LoVo (cell line): ENCODE measurements around the gene CACNB2.
A peak's percentile ranks its signal among the peaks of the same experiment; 100 is the strongest.

Experiments used
- DNase-seq: peaks from one replicate; pipeline ENCODE4 v3.0.0-alpha.2; 2016; ENCODE audit warnings: low spot score

CACNB2 gene

GRCh38 chr10:18140149-18140956 is at the start of gene CACNB2:
CACNB2 (plus strand) TSS chr10:18140424.
- DNase-seq, result peak; percentile 72

- DNase-seq, result no peak
These were observed 45.9 kb upstream of the CACNB2 start for GRCh38 chr10:18094332-18094731.

- no peak for DNase-seq
These were observed 45.4 kb upstream of the CACNB2 start for GRCh38 chr10:18094793-18095192.

GRCh38 chr10:18097524-18097923 is 42.7 kb upstream of the CACNB2 start:
- no peak for DNase-seq

GRCh38 chr10:18098201-18098600 is 42.0 kb upstream of the CACNB2 start:
- DNase-seq, result no peak

- DNase-seq, result no peak
These were observed 40.8 kb upstream of the CACNB2 start for GRCh38 chr10:18099415-18099814.

GRCh38 chr10:18100669-18101068 is 39.6 kb upstream of the CACNB2 start:
- DNase-seq, result no peak

GRCh38 chr10:18102404-18102803 is 37.8 kb upstream of the CACNB2 start:
- DNase-seq, result no peak

- peak; percentile 36 for DNase-seq
These were observed 35.9 kb upstream of the CACNB2 start for GRCh38 chr10:18104223-18104872.

GRCh38 chr10:18109341-18109870 is 30.8 kb upstream of the CACNB2 start:
- no peak for DNase-seq

GRCh38 chr10:18113881-18114280 is 26.3 kb upstream of the CACNB2 start:
- DNase-seq, result no peak

- peak; percentile 55 for DNase-seq
These were observed 22.9 kb upstream of the CACNB2 start for GRCh38 chr10:18117276-18117675.

GRCh38 chr10:18122753-18123152 is 17.5 kb upstream of the CACNB2 start:
- DNase-seq, result no peak

GRCh38 chr10:18133046-18133445 is 7.2 kb upstream of the CACNB2 start:
- DNase-seq, result no peak

- no peak for DNase-seq
These were observed 5.7 kb upstream of the CACNB2 start for GRCh38 chr10:18134509-18134908.

GRCh38 chr10:18134921-18135320 is 5.3 kb upstream of the CACNB2 start:
- DNase-seq, result no peak

- no peak for DNase-seq
These were observed 4.0 kb upstream of the CACNB2 start for GRCh38 chr10:18136073-18136791.

GRCh38 chr10:18137111-18137510 is 3.1 kb upstream of the CACNB2 start:
- no peak for DNase-seq

- no peak for DNase-seq
These were observed 977 bp downstream of the CACNB2 start for GRCh38 chr10:18140957-18141845.

GRCh38 chr10:18142151-18142550 is 1.9 kb downstream of the CACNB2 start:
- no peak for DNase-seq

- DNase-seq, result no peak
These were observed 4.2 kb downstream of the CACNB2 start for GRCh38 chr10:18144396-18144795.

GRCh38 chr10:18144928-18145327 is 4.7 kb downstream of the CACNB2 start:
- DNase-seq, result no peak
